Trophoblast cell (in vitro differentiated cells and primary cell): ENCODE data around the gene TEC.

Experiments used
- DNase-seq, 2 donors: peaks; one replicate each; pipeline ENCODE4 v3.0.0-alpha.2; 2016
- H2AFZ ChIP-seq: 2 replicates; pipeline ENCODE4 v1.6.1; 2013; ENCODE audit warnings: low read length, moderate library complexity, mild to moderate bottlenecking; ENCODE audit not compliant: insufficient read depth, poor library complexity
- H2AK5ac ChIP-seq: 2 replicates; pipeline ENCODE4 v1.6.1; 2013; ENCODE audit warnings: mild to moderate bottlenecking, low read length
- H2BK120ac ChIP-seq: 2 replicates; pipeline ENCODE4 v1.6.1; 2013; ENCODE audit warnings: low read length, mild to moderate bottlenecking, moderate library complexity; ENCODE audit not compliant: insufficient read depth, poor library complexity
- H2BK12ac ChIP-seq: 2 replicates; pipeline ENCODE4 v1.6.1; 2013; ENCODE audit warnings: mild to moderate bottlenecking, low read length, moderate library complexity
- H2BK5ac ChIP-seq: 2 replicates; pipeline ENCODE4 v1.6.1; 2013; ENCODE audit warnings: low read length, low read depth, moderate library complexity, mild to moderate bottlenecking; ENCODE audit not compliant: poor library complexity
- H3K14ac ChIP-seq: 2 replicates; pipeline ENCODE4 v1.6.1; 2013; ENCODE audit warnings: mild to moderate bottlenecking, low read length
- H3K18ac ChIP-seq: 2 replicates; pipeline ENCODE4 v1.6.1; 2013; ENCODE audit warnings: mild to moderate bottlenecking, low read length
- H3K23ac ChIP-seq: 2 replicates; pipeline ENCODE4 v1.6.1; 2013; ENCODE audit warnings: low read length
- H3K27ac ChIP-seq: 2 replicates; pipeline ENCODE4 v1.5.1; 2013; ENCODE audit warnings: low read depth, mild to moderate bottlenecking, inconsistent platforms, low read length, moderate library complexity
- H3K27me3 ChIP-seq: 2 replicates; pipeline ENCODE4 v1.6.1; 2013; ENCODE audit warnings: inconsistent platforms, mild to moderate bottlenecking, low read length, moderate library complexity; ENCODE audit not compliant: insufficient read depth
- H3K36me3 ChIP-seq, 2 experiments: 1 replicate in 1 of 2; 2 replicates in 1 of 2; pipeline ENCODE4 v1.6.1; 2013; ENCODE audit warnings: low read length in 2 of 2, mild to moderate bottlenecking in 2 of 2, moderate library complexity in 1 of 2; ENCODE audit not compliant: insufficient read depth in 2 of 2, control insufficient read depth in 1 of 2
- H3K4ac ChIP-seq: 2 replicates; pipeline ENCODE4 v1.6.1; 2013; ENCODE audit warnings: low read depth, mild to moderate bottlenecking, low read length, moderate library complexity
- H3K4me1 ChIP-seq, 2 experiments: 1 replicate in 1 of 2; 2 replicates in 1 of 2; pipeline ENCODE4 v1.6.1; 2013; ENCODE audit warnings: low read length in 2 of 2, mild to moderate bottlenecking in 2 of 2, moderate library complexity in 1 of 2; ENCODE audit not compliant: insufficient read depth in 2 of 2, control insufficient read depth in 1 of 2
- H3K4me2 ChIP-seq: 2 replicates; pipeline ENCODE4 v1.6.1; 2013; ENCODE audit warnings: inconsistent platforms, mild to moderate bottlenecking, low read length, moderate library complexity
- H3K4me3 ChIP-seq: 2 replicates; pipeline ENCODE4 v1.5.1; 2013; ENCODE audit warnings: mild to moderate bottlenecking, low read depth, low read length, inconsistent platforms
- H3K79me1 ChIP-seq: one replicate; pipeline ENCODE4 v1.6.1; 2013; ENCODE audit warnings: low read length
- H3K79me2 ChIP-seq: 2 replicates; pipeline ENCODE4 v1.6.1; 2013; ENCODE audit warnings: low read length, mild to moderate bottlenecking; ENCODE audit not compliant: control insufficient read depth, insufficient read depth, poor library complexity
- H3K9ac ChIP-seq: 2 replicates; pipeline ENCODE4 v1.6.1; 2013; ENCODE audit warnings: mild to moderate bottlenecking, low read length
- H3K9me3 ChIP-seq: 2 replicates; pipeline ENCODE4 v1.6.1; 2013; ENCODE audit warnings: low read depth, mild to moderate bottlenecking, control low read depth, inconsistent platforms, low read length; ENCODE audit not compliant: insufficient read depth
- H4K12ac ChIP-seq: 2 replicates; pipeline ENCODE4 v1.6.1; 2013; ENCODE audit warnings: low read depth, mild to moderate bottlenecking, low read length, moderate library complexity
- H4K8ac ChIP-seq: 2 replicates; pipeline ENCODE4 v1.6.1; 2013; ENCODE audit warnings: low read depth, mild to moderate bottlenecking, low read length, moderate library complexity
- H4K91ac ChIP-seq: one replicate; pipeline ENCODE4 v1.6.1; 2013; ENCODE audit warnings: low read depth, mild to moderate bottlenecking, low read length, moderate library complexity
- WGBS: extraction: QIAGEN DNeasy Blood & Tissue Kit; methylation state at CpG from one replicate; pipeline ENCODE4 v1.1.7; 2013; ENCODE audit warnings: missing lambda C conversion rate; ENCODE audit not compliant: insufficient read length, insufficient coverage; ENCODE audit errors: extremely low coverage; 5-methylcytosine and 5-hydroxymethylcytosine counted together

TEC gene

GRCh38 chr4:48178931-48179330 lies 90.7 kb downstream of the TEC start:
- no CpG with 5 or more reads among the region's 4 CpGs for WGBS
- no peaks in the 10 kb centered on the region for H3K27me3 ChIP-seq
- H3K36me3 ChIP-seq = no peaks in the 10 kb centered on the region
- no peak overlapping the region for H2BK12ac ChIP-seq
- no peak overlapping the region for H3K27ac ChIP-seq
- H3K9ac ChIP-seq = no peak overlapping the region
- no peak overlapping the region for H2AK5ac ChIP-seq
- DNase-seq = no peak
- H4K12ac ChIP-seq = no peak overlapping the region
- no peak overlapping the region for H3K14ac ChIP-seq
- peaks cover 2% of the 10 kb centered on the region for H3K79me1 ChIP-seq
- H4K8ac ChIP-seq = no peak overlapping the region
- no peak overlapping the region for H3K23ac ChIP-seq
- no peak overlapping the region for H2AFZ ChIP-seq
- no peak overlapping the region for H2BK120ac ChIP-seq
- no peak overlapping the region for H3K4me3 ChIP-seq
- peaks cover 5% of the 10 kb centered on the region for H3K9me3 ChIP-seq
- H3K79me2 ChIP-seq = no peaks in the 10 kb centered on the region
- no peak overlapping the region for H4K91ac ChIP-seq
- peaks cover 0 to 3% of the 10 kb centered on the region in 2 experiments for H3K4me1 ChIP-seq
- H3K4me2 ChIP-seq = no peak overlapping the region
- no peak overlapping the region for H2BK5ac ChIP-seq
- H3K18ac ChIP-seq = no peak overlapping the region
- H3K4ac ChIP-seq = no peak overlapping the region

GRCh38 chr4:48175806-48176205 lies 93.8 kb downstream of the TEC start:
- no peak overlapping the region for H3K23ac ChIP-seq
- no peaks in the 10 kb centered on the region for H3K36me3 ChIP-seq
- no peak overlapping the region for H3K14ac ChIP-seq
- H4K8ac ChIP-seq = no peak overlapping the region
- H2AFZ ChIP-seq = no peak overlapping the region
- no peaks in the 10 kb centered on the region for H3K27me3 ChIP-seq
- H3K4me3 ChIP-seq = no peak overlapping the region
- no peak overlapping the region for H3K27ac ChIP-seq
- H3K4me1 ChIP-seq = peaks cover 4 to 8% of the 10 kb centered on the region in 2 experiments
- H4K91ac ChIP-seq = no peak overlapping the region
- H4K12ac ChIP-seq = no peak overlapping the region
- no peak overlapping the region for H2BK120ac ChIP-seq
- no peak overlapping the region for H2AK5ac ChIP-seq
- no peak overlapping the region for H3K4ac ChIP-seq
- H3K9me3 ChIP-seq = peaks cover 5% of the 10 kb centered on the region
- no peak for DNase-seq
- H3K79me1 ChIP-seq = peaks cover 5% of the 10 kb centered on the region
- no peak overlapping the region for H3K4me2 ChIP-seq
- H3K9ac ChIP-seq = no peak overlapping the region
- no peak overlapping the region for H3K18ac ChIP-seq
- H2BK5ac ChIP-seq = no peak overlapping the region
- no peaks in the 10 kb centered on the region for H3K79me2 ChIP-seq
- no peak overlapping the region for H2BK12ac ChIP-seq

GRCh38 chr4:48175328-48175727 lies 94.3 kb downstream of the TEC start:
- Histone ChIP-seq H3K27me3 (no peaks in the 10 kb centered on the region), H3K23ac (no peak overlapping the region), H3K9me3 (peaks cover 5% of the 10 kb centered on the region), H2BK120ac (no peak overlapping the region), H4K91ac (no peak overlapping the region), H3K4me3 (no peak overlapping the region), H3K4me1 (peaks cover 4 to 8% of the 10 kb centered on the region in 2 experiments), H2BK12ac (no peak overlapping the region), H2AFZ (no peak overlapping the region), H2AK5ac (no peak overlapping the region), H4K8ac (no peak overlapping the region), H2BK5ac (no peak overlapping the region), H3K79me1 (peaks cover 5% of the 10 kb centered on the region), H3K4ac (no peak overlapping the region), H4K12ac (no peak overlapping the region), H3K27ac (no peak overlapping the region), H3K9ac (no peak overlapping the region), H3K36me3 (no peaks in the 10 kb centered on the region), H3K4me2 (no peak overlapping the region), H3K18ac (no peak overlapping the region), H3K14ac (no peak overlapping the region), H3K79me2 (no peaks in the 10 kb centered on the region)
- no CpG with 5 or more reads among the region's 7 CpGs for WGBS
- DNase-seq = no peak

- H4K12ac ChIP-seq = no peak overlapping the region
- WGBS = no CpG with 5 or more reads among the region's 6 CpGs
- H3K9ac ChIP-seq = no peak overlapping the region
- no peak overlapping the region for H2BK5ac ChIP-seq
- no peaks in the 10 kb centered on the region for H3K27me3 ChIP-seq
- H4K8ac ChIP-seq = peak overlapping the region; percentile 66
- peaks cover 5% of the 10 kb centered on the region for H3K79me1 ChIP-seq
- H3K4me2 ChIP-seq = no peak overlapping the region
- peaks cover 5% of the 10 kb centered on the region for H3K9me3 ChIP-seq
- H3K14ac ChIP-seq = no peak overlapping the region
- no peak overlapping the region for H3K4ac ChIP-seq
- peak overlapping the region; percentile 20 for H2BK120ac ChIP-seq
- peak; percentile 38 to 75 for DNase-seq
- no peaks in the 10 kb centered on the region for H3K36me3 ChIP-seq
- H3K23ac ChIP-seq = no peak overlapping the region
- peak overlapping the region; percentile 43 for H4K91ac ChIP-seq
- H3K4me3 ChIP-seq = no peak overlapping the region
- H3K79me2 ChIP-seq = no peaks in the 10 kb centered on the region
- peaks cover 4 to 8% of the 10 kb centered on the region in 2 experiments for H3K4me1 ChIP-seq
- H3K18ac ChIP-seq = no peak overlapping the region
- H2BK12ac ChIP-seq = no peak overlapping the region
- no peak overlapping the region for H2AK5ac ChIP-seq
- peak overlapping the region; percentile 63 for H3K27ac ChIP-seq
- H2AFZ ChIP-seq = no peak overlapping the region
These were observed 96.3 kb downstream of the TEC start for GRCh38 chr4:48173056-48173991.
